Dermis blood vessel endothelial cell (primary cell): ENCODE data around the gene JPH2. TPM values are rescaled to one million over a fixed set of nuclear protein-coding genes. Genes with fewer than 3 reads are reported as not detected.

Source experiments
- DNase-seq: peaks from one replicate; pipeline ENCODE4 v3.0.0; 2010
- total RNA-seq: library from RNA; depleted of rRNA; stranded (reverse); fragments of >200 nt; gene quantifications from 2 replicates; pipeline ENCODE4 v1.2.3, GENCODE V29; 2014

JPH2 gene
- total RNA-seq, 1 donor from 2014 or later: 0.17 TPM

DNA sequence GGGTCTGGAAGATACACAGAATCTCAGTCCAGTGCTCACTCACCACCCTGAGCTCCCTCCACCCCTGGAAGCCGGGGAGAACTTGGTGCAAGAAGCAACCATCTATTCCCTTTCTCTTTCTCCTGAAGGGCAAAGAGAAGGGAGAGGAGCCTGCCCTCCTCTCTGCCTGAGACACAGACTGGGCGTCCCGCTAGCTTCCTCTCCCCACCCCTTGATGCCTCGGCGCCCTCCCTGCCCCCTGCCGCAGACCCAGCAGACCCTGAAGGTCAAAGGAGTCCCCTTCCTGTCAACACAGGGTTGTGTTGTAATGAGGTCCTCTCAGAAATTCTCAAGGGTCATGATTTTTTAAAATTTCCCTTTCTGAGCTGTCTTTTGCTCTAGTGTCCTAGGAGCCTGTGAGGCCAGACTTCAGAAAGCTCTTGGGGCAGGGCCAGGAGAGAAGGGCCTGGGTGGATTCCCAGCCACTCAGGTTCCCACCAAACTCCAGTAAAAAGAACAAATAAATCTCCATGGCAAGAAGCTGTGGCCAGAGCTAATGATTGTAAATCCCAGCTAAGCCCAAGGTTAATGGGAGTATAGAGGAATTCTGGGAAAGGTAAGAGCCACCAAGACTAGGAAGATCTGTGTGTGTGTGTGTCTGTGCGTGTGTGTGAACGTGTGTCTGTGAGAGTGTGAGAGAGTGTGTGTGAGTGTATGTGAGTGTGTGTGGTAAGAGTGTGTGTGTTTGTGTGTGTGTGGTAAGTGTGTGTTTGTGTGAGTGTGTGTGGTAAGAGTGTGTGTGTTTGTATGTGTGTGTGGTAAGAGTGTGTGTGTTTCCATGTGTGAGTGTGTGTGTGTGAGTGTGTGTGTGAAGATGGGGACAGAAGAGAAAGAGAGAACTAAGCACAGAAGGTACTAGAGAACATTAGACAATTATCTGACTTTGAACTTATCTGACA lies 1.1 kb upstream of the JPH2 start:
- DNase-seq: no peak

DNA sequence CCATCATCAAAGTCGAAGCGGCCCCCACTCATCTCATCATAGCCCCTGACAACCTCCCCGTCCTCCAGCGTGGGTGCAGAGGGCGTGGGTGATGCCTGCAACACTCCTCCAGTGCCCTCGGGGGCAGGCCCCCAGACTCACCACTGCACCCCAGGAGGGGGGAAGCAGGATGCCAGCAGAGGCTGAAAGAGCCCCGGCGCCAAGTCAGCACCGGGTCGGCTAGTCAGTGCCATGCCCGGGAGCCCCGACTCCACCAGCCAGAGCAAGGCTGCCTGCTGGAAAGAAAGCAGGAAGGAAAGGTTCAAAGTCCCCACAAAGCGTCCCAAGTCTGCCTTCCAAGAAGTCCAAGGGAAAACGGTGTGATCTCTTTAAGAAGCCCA lies 324 bp downstream of the JPH2 start:
- DNase-seq: no peak

DNA sequence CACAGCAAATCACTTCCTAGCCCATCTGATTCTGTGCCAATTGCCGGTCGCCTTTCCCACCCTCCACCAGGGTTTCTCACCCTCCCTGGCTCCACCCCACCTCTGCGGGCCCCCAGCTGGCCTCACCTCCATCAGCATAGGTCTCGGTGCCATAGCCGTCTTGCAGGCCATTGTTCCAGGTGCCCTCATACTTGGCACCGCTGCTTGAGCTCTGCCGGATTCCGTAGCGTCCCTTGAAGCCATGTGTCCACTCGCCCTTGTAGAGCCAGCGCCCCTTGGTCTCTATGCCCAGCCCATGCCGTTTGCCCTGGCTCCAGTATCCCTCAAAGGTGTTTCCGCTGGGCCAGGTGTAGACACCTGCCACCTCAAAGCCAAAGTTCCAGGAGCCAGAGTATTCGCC lies 787 bp downstream of the JPH2 start:
- no peak for DNase-seq

DNA sequence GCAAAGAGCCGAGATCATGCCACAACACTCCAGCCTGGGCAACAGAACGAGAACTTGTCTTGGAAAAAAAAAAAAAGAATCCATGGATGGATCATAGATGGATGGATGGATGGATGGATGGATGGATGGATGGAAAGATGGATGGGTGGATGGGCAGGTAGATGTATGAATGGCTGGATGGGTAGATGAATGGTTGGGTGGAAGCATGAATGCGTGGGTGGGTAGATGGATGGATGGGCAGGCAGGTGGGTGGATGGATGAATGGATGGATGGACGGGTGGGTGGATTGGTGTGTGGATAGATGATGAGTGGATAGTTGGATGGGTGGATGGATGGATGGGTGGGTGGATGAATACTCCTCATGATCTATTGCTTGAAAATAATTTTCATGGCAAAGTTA lies 1.4 kb downstream of the JPH2 start:
- no peak for DNase-seq

DNA sequence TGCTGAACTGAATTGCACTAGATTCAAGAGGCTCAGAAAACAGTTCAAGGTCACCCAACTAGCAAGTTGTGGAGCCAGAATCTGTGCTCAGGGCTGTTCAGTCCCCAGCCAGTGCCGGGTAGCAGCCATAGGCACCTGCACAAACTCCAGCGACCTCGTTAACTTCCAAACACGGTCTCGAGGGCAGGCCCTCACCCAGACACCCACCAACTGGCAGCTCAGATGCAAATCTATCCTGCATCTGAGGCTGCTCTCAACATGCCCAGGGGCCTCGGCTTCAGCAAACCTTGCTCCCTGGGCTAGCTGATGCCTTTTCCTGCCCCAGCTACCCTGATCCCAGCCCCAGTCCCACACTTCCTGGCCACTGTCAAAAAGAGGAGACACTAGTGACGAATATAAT lies 3.7 kb downstream of the JPH2 start:
- no peak for DNase-seq

DNA sequence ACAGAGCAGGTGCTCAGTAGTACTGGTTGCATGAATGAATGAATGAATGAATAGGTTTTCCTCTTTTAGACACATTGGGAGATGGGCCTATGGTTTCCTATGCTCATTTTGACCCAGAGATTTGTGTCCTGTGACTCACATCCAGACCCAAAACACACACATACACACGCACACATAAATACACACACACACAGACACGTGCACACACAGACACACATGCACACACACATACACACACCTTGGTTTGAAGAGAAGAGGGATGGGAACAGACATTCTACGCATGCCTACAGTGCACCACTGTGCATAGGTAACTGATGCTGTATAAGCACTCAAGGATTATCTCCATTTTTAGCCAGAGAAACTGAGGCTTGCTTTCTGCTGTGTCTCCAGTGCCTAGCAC lies 4.1 kb downstream of the JPH2 start:
- DNase-seq: no peak

DNA sequence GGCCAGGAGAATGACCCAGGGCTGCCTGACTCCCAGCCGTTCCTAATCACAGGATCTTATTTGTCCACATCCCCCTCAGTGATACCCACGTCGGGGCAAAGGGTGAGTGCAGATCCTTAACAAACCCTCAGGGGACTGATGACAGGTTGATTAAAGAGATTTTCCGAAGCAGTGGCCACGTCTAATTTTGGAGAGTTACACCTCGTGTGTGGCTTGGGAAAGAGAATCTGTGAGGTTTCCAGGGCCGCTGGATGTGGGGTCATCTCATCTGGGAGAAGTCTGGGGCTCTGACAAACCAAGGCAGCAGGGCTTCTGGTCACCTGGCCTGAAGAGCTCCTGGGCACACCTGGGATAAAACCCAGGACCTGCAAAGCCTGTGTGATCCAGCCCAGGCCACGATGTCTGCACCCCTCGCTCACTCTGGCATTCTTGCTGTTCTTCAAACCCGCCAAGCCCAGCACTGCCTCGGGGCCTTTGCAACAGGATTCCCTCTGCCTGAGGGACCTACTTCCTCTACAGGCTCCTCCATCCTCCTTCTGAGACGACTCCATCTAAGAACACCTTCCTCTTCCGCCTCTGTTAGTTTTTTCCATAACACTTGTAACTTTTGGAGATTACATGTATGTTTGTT lies 4.7 kb downstream of the JPH2 start:
- DNase-seq: no peak

DNA sequence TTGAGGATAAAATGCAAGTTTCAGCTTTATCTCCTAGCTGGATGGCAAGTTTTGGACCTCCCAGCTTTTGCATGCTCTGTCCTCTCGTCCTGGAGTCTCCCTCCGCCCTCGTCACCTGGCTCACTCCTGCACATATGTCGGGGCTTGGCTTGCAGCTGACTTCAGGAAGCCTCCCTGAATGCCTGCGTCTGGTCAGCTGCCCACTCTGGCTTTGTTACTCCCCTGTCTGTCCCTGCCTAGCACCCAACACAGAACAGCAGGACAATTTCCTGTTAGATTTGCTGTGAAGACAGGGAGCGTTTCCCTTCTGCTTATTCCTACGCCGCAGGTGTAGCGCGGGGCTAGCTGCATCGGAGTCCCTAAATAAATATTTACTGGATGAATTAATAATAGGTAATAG lies 5.4 kb downstream of the JPH2 start:
- DNase-seq: no peak

DNA sequence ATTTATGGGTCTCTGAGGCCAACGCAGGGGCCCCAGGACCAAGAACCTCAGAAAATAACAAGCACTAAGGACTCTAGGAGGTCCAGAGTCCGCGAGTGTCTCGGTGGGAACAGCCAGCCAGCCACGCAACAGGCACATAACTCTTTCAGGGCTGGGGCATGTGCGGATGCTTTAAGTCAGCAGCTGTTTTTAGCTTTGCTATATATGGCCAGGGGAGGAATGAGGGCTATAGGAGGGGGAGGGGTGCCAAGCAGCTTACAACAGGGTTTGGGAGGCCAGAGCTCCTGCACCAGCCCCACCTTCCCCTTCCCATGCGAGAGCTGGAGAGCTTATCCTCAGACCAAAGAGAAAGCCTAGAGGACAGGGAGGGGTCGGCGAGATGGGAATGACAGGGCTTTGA lies 6.2 kb downstream of the JPH2 start:
- DNase-seq: no peak

DNA sequence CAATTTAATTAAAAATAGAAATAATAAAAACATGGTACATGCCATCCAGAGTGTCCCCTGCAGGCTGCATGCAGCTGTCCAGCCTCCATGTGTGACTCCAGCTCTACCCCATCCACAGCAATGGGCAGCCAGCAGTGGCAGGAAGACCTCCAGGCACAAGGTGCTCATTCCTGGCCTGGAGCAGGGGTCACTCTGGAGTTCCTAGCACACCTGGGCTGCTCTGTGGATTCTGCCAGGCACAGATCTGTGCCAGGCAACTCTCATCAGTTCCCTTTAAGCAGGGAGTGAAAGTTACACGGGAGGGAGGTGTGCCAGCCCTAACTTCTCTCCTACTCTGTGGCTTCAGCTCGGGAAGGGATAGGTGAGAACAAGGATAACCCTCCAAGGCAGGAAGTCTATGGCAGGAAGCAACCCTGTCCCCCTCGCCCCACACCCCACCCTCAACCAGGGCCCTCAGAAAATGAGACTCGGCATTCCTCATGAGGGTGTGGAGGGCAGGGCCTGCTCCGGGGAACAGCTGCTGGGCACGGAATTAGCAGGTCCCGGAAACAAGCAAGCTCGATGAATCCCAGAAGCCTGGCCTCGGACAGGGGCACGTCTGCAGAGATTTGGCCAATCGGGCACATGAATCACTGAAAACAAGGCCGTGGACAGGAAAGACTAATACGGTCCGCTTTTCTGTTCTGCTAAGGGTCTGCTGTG lies 10.0 kb downstream of the JPH2 start:
- DNase-seq: no peak

DNA sequence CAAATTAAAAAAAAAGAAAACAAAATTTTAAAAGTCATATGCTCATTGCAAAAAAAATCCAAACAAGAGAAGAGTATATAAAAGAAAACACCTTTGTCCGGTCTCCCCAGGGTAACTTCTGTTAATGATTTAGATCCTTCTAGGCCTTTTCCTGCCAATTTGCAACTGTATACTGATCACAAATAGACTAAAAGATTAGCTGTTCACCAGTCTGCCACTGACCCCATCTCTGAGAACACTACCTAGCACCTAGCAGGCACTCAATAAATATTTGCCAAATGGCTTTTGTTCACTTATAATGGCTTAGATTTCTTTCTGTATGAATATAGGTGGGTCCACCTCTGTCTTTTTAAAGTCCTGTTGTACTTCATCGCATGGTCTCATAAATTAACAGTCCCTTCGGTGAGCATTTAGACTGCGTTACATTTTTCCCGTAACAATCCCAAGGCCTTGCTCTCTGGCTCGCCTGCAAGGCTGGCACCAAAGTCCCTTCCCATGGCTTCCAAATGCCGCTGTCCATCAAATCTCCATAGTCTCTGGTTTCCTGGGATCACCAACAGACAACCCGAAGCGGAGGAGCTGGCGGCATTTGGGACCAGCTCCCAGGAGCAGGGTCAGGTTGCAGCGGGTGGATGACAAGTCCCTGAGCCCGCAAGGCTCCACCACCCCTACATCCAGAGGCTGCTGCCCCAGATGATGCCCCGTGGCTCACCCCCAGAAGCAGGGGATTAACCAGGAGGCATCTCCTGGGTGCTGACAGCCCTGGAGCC lies 11.8 kb downstream of the JPH2 start:
- no peak for DNase-seq

DNA sequence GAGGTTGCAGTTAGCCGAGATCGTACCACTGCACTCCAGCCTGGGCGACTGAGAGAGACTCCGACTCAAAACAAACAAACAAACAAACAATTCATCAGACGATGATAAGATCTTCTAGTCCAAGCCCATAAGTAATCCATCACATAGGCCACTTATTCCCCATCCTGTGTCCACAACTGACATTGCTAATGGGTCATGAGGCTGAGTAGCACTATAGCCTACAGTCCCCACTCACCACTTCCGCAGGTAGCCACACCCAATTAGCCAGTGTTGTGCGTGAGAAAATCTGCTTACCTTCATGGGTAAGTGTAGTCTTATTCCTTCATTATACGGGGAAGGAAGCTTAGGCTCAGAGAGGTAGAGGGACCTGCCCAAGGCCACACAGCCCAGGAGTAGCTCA lies 13.1 kb downstream of the JPH2 start:
- DNase-seq: no peak

DNA sequence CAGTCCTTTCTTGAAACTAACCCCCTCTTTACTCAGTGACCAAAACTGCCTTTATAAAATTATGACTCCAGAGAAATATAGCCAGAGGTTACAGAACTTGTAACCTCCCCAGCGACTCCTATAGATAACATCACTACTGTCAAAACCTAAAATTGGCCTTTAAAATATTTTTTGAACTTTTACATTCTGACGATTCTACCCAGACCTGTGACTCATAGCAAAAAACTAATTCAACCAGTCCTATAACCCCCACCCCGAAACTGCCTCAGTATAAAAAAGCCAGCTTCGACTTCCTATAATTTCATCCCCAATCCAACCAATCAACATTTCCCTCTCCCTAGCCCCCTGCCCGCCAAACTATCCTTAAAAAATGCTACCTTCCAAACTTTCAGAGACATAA lies 13.9 kb downstream of the JPH2 start:
- DNase-seq: no peak

DNA sequence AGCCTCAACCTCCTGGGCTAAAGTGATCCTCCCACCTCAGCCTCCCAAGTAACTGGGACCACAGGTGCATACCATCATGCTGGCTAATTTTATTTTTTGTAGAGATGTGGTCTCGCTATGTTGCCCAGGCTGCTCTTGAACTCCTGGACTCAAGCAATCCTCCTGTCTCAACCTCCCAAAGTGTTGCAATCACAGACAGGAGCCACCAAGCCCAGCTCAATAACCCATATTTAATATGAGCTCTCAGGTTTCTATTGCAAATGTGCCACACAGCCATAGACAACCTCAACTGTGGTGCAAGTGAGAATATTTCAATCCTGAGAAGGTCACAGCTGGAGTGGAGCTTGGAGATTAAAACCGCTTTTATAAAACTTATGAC lies 14.4 kb downstream of the JPH2 start:
- DNase-seq: no peak

DNA sequence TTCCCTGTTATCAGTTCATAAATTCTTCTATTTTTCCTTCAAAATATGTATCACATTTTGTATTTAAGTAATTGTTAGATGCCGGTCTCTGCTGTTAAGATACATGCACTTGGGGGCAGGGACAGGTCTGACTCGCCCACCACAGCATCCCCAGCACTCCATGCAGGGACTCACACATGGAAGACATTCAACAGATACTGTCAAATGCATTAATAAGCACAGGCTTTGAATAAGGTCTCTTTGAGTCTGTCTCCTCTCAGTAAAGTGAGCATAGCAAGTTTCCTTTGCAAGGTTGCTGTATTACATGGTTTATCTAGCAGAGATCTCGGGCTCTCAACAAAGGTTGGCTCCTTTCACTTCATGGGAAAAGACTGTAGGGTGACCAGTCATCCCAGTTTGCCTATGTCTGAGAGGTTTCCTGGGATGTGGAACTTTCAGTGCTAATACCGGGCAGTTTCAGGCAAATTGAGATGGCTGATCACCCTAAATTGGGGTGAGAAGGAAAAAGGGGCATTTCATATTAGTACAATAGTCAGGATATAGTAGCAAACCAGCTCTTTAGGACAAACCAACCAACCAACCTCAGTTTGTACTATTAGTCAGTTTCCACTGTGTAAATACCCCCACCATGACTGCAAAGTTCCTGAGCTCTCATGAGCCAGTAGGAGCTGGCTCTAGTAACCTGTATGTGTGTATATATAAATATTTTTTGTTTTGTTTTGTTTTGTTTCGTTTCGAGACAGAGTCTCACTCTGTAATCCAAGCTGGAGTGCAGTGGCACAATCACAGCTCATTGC lies 15.0 kb downstream of the JPH2 start:
- DNase-seq: no peak

DNA sequence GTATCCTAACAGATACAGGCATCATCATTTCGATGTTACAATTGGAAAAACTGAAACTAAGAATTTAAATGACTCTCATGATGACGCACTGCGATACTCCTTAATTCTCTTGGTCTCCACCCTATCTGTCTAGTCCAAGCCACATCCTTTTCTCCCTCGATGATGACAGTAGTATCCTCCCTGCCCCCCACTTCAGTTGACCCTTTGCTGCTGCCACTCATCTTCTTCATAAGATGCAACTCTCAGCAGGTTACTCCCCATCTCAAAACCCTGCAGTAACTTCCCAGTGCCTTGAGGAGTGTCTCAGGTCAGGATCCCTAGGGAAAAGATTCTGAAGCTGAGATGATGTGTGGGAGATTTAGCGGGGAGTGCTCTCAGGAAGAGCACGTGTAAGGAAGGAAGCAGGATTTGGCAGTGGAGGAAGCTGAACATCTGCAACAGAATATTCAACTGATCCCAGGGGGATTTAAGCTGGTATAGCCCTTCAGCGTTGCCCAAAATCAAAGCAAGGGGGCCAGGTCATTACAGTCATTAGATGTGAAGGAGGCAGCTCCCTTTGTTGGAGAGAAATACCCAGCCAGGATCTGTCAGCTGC lies 16.1 kb downstream of the JPH2 start:
- no peak for DNase-seq

DNA sequence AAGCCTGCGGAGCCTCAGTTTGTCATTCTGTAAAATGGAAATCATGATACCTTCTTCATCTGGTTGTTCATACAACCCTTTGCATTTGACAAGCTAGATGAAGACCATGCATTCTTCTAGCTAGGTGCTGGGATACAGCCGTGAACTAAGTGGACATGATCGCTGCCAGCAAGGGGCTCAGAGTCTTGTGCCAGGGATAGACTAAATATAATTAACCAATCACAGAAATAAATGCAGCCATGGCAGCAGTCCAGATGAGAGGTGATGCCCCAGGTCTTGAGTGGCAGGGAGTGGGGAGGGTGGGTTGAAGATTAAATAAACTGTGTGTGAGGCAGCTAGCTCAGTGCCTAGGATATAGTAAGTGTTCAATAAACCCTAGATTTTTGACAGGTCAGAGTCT lies 19.3 kb downstream of the JPH2 start:
- DNase-seq: no peak

DNA sequence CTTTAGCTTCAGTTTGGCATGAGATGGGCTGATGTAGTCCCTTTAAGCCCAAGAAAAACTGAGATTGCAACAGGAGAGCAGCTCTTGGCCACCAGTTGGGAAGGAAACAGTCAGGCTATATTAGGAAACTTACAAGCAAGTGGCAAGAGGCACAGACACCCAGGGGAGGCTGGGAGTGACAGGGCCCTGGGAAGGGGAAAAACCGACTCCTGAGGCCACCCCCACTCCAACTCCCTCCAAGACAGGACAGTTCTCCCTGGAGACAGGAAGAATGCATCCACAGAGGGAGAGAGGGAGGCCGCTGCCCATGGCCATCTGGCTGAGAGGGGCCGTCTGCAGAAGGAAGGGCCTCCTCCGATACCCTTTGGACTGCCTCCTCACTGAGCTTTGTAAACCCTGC lies 20.5 kb downstream of the JPH2 start:
- DNase-seq: no peak

DNA sequence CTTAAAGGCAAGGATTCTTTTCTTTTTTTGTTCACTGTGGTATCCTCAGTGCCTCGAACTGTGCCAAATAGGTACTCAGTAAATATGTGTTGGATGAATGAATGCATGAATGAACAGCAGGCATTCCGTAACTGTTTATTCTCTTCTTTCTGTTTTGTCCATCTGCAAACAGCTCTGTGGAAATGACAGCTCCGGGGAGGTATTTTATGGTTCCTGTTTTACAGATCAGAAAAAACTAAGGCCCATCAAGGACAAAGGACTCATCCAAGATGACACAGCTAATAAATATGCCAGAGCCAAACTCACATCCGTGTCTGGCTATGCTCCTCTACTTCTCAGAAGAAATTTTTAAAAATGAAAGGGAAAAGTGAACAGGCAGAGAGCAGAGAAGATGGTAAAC lies 21.0 kb downstream of the JPH2 start:
- peak; percentile 23 for DNase-seq

DNA sequence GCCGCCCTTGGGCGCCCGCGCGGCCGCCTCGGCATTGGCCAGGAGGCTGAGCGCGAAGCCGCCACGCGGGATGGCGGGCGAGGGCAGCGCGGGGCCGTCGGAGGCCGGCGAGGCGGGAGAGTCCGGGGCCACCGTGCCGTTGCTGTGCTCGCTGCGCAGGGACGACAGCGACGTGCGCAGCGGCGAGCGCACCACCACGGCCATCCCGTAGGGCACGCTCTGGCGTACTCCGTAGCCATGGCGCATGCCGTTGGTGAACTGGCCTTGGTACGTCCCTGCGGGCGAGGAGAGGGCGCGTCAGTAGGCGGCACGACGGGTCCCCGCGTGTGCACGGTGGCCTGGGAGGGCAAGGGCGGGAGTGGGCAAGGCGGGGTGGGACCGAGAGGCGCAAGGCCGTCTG lies 26.9 kb downstream of the JPH2 start:
- no peak for DNase-seq

DNA sequence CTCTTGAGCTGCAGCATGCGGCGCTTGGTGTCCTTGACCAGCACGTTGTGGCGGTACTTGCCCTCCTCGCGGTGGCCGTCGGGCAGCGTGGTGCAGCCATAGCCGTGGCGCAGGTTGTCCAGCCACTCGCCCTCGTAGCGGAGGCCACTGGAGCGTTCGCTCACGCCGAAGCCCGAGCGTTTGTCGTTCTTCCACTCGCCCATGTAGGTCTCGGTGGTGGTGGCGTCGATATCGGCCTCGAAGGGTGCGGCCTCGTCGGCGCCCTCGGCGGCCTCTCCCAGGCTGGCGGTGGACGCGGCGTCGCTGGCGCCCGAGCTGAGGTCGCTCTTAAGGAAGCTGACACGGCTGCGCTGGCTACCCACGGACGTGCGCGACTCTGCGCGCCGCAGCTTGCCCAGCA lies 27.3 kb downstream of the JPH2 start:
- DNase-seq: no peak

DNA sequence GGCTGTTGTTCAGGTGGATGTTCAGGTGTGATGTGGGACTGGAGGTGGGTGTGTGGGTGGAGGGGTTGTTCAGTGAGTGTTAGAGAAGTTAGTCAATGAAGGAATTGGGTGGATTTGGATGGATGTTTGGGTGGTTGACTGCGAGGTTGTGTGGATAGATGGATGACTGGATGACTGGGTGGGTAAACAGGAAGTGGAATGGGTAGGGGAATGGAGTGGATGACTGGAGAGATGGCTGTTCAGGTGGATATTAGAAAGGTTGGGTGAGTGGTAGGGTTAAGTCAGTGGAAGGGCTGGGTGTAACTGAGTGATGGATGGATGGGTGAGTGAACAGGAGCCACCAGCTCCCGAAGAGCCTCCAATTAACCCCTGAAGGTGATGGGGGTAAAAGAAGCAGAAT lies 27.9 kb downstream of the JPH2 start:
- DNase-seq: no peak
